ENCODE data around the gene CCDC169. TPM values are rescaled to one million over a fixed set of nuclear protein-coding genes. Genes with fewer than 3 reads are reported as not detected.

CCDC169 gene
- total RNA-seq, 1 donor: 4.3 TPM

DNA sequence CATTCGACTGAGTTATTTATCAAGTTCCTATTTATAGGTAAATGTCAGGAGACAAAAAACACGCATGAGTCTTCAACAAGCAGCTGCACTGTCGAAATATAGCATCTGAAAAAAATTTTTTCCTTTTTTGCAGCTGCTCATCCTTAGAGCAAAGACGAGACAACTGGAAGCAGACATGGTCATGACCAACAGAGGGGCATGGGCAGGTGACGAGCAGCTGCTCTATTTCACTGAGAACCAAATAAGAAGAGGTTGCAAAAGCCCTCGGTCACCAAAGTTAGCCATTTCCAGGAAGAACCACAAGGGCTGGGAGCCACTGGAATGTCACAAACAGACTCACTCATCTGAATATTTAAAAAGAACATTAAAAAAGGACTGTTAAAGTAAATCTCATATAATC lies 105.4 kb downstream of the CCDC169 start:
- DNase-seq (ENCODE audit: low read depth): no peak
- no peak for TF ChIP-seq CTCF (IDR thresholded peaks at IDR 0.05; ENCODE audit: insufficient read depth, low read depth, low read length)
- H3K4me3 ChIP-seq (ENCODE audit: low read depth, low read length): no peak overlapping the region

DNA sequence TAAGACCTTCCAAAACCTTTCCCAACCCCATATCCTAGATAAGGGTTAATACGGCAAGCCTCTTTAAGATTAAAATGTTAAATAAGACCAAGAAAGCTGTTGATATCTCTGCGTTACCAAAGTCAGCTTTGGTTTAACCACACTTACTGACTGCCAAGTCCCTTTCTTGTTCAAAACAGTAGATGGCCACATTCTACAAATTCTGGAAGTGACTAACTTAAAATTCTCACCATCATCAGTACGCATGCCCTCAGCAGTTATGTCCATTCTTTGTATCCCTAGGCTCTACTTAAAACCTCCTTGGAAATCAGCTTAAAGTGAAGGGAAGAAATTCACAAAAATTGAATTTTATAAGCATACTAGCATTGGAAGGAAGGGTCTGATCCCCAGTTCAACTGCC lies 106.8 kb downstream of the CCDC169 start:
- no peak for TF ChIP-seq CTCF (IDR thresholded peaks at IDR 0.05; ENCODE audit: insufficient read depth, low read depth, low read length)
- DNase-seq (ENCODE audit: low read depth): no peak
- no peak overlapping the region for H3K4me3 ChIP-seq (ENCODE audit: low read depth, low read length)

DNA sequence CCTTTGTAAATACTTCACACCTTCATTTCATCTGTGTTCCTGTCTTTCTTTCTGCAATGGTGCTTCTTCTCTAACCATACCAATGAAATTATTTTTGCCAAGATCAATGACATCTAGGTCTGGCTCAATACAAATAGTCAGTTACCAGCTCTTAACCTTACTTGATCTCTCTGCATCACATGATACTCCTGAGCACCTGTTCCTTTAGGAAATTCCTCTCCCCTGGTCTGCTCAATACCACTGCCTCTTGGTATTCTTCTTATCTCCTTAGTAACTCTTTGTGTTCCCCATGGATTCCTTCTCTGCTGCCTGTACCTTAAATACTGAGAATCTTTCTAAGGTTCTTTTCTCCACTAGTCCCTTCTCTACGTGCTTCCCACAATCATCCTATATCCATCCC lies 109.2 kb downstream of the CCDC169 start:
- no peak for TF ChIP-seq CTCF (IDR thresholded peaks at IDR 0.05; ENCODE audit: insufficient read depth, low read depth, low read length)
- no peak overlapping the region for H3K4me3 ChIP-seq (ENCODE audit: low read depth, low read length)
- no peak for DNase-seq (ENCODE audit: low read depth)

- no peak overlapping the region for H3K4me3 ChIP-seq (ENCODE audit: low read depth, low read length)
- TF ChIP-seq CTCF (IDR thresholded peaks at IDR 0.05; ENCODE audit: insufficient read depth, low read depth, low read length): no peak
- DNase-seq (ENCODE audit: low read depth): no peak
These were observed 113.7 kb downstream of the CCDC169 start for GRCh38 chr13:36183901-36184300.

Small RNA genes lying within 50 kb of the gene (small RNA-seq; reads per million reads assigned to genes)
- not detected for gene RNU6-71P

Other genes starting within 250 kb of the CCDC169 start
- gene DCLK1, start 166.4 kb downstream of the CCDC169 start, total RNA-seq: 0.86 and 2.3 TPM in 2 replicates
- 0.32 and 0.43 TPM in 2 replicates for gene SOHLH2, start 83.3 kb downstream of the CCDC169 start, total RNA-seq
- 60.6 and 106 TPM in 2 replicates for gene SPART, start 48.6 kb upstream of the CCDC169 start, total RNA-seq
- gene CCNA1, start 134.7 kb upstream of the CCDC169 start, total RNA-seq: under 0.01 and 0.43 TPM in 2 replicates